Skin of body (tissue), 2 donors: ENCODE results near the gene NUDT10. TPM values are rescaled to one million over a fixed set of nuclear protein-coding genes. Genes with fewer than 3 reads are reported as not detected.
A peak's percentile ranks its signal among the peaks of the same experiment; 100 is the strongest.
"Not testable (repeated sequence)": the region's sequence is repeated elsewhere in the genome, so short reads cannot be mapped to it uniquely, and the experiment has no call there.

Experiments used
- DNase-seq: peaks from one replicate; lab custom pipeline; 2025; lab: John Stamatoyannopoulos, UW
- total RNA-seq: library from RNA; depleted of rRNA; stranded (reverse); fragments of >200 nt; gene quantifications from one replicate; pipeline ENCODE4 v1.2.3, GENCODE V29; 2014

The NUDT10 gene
- total RNA-seq, result 2.3 TPM

DNA sequence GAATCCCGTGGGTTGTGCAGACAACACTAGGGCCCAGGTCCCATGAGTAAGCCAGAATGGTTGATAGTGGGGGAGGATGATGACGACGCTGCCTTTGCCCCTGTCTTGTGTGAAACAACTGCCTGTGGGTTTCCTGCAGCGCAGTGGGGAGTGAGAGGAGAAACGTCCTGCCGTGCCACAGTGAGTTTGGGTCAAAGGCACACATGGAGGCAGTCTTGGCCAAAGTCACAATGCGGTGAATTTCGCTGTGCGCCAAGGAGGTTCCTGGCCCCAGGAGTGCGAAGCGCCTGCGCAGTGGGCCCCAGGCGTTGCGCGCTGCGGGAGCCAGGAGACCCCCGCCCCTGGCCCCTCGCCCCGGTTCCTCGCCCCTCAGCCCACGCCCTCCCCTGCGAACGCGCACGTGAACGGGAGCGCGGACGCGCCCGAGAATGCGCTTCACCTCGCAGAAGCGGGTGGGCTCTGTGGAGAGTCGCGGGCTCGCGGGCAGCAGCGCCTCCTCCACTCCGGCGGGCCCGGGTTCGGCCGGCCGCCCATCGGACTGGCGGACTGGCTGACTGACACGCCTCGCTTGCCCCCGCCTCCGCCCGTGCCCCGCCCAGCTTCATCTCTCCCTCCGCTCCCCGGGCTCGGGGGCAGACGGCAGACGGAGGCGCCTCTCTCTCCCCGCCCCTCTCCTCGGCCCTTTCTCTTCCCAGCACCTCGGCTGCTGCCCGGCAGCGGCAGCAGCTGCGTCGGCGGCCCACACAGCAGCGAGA lies at the start of gene NUDT10:
NUDT10 (plus strand) TSS at position 635 of the 755 bp plus-strand sequence. CDS start 144 bp downstream, outside the sequence.
- no peak for DNase-seq

DNA sequence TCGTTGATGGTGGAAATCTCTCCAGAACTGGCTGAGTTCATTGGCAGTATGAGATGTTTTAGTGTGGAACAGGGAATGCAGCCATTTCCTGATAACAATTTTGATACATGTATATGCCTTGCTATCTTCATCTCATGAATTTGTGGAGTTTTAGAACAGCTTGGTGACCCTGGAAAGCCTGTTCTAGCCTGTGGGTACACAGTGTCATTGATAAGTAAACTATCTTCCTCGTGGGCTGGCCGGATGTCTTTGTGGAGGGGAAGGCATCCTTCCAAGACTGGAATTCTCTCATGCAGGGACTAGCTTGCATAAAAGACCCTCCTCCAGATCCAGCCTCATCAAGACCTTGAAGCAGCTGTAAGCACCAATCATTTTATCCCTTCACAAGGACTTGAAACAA lies 40.2 kb upstream of the NUDT10 start:
- no peak for DNase-seq

DNA sequence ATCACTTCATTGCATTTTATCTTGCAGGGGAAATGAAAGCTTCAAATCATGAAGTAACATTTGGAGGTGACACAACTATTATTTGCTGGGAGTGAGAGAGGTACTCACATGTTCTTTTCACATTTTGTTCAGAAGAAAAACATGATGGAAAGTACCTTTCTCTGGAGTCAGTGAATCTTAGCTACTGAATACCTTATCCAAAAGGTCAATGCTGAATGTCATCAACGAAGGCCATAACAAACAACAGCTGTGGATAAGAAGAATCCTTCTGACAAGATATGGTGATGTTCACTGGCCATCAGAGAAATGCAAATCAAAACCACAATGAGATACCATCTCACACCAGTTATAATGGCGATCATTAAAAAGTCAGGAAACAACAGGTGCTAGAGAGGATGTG lies 36.5 kb upstream of the NUDT10 start:
- DNase-seq, result no peak

DNA sequence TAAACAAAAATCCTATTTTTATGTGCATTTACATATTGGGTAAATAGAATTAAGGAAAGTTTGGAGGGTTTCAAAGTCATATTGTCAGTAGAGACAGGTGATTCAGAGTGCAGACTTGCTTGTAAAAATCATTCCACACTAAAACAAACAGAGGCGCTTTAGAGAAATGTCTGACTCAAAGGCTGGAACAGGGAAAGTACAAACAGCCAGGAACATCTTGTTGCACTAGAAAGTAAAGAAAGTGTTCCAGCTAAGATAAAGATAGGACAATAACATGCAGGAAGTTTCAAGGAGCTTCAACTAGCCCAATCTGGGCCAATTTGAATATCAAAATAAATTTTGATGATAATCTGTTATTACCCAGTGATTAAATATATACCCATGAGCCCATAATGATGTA lies 16.4 kb upstream of the NUDT10 start:
- DNase-seq, result no peak

DNA sequence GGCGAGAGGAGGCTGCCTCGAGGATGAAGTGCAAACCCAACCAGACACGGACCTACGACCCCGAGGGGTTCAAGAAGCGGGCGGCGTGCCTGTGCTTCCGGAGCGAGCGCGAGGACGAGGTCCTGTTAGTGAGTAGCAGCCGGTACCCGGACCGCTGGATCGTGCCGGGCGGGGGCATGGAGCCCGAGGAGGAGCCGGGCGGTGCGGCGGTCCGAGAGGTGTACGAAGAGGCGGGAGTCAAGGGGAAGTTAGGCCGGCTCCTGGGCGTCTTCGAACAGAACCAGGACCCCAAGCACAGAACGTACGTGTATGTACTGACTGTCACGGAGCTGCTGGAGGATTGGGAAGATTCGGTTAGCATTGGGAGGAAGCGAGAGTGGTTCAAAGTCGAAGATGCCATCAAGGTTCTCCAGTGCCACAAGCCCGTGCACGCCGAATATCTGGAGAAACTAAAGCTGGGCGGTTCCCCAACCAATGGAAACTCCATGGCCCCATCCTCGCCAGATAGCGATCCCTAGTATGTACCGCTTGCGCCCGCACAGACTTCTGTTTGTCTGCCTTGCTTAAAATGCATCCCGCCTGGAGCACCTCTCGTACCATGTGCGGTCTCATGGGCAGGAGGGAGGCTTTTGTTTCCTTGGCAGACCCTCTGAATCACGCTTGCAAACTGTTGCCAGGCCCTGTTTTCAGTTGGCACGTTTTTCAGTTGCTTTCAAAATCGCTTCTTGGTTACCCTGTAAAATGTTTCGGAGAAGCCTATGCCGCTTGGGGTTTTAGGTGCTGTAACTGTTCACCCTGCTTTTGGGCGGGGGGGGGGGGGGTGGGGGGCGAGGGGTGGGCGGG lies 542 bp downstream of the NUDT10 start:
- not testable (repeated sequence) for DNase-seq

DNA sequence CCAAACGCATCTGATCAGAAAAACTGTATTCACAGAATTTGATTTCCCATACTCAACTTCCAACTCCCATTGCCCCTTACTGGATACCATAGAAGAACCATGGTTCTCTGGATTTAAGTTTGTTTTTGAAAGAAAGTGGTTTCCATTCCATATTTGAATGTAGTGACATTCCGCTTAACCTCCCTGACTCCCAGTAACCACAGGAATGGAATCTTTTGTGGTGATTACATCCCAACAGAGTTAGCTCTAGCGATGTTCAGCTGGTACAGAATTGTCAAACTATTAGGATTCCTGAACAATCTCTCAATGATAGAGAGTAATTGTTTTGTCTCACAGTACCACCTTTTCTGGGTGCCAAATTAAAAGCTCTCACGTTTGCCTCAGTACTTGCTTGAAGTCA lies 1.7 kb downstream of the NUDT10 start:
- DNase-seq, result no peak

DNA sequence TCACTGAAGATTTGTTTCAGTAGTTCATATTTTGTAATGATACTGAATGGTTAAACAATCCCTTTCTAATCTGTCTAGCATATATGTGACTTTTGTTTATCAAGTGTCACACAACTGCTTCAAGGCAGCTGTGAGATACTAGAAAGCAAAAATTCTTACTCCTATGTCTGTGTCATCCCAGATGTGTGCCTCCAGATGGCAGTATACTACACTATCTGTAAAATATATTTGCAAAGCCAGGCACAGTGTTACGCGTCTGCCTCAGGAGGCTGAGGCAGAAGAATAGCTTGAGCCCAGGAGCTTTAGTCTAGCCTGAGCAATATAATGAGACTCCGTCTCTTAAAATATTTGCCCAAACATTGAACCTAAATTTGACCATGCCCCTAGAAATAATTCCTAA lies 4.0 kb downstream of the NUDT10 start:
- peak; percentile 21 for DNase-seq

DNA sequence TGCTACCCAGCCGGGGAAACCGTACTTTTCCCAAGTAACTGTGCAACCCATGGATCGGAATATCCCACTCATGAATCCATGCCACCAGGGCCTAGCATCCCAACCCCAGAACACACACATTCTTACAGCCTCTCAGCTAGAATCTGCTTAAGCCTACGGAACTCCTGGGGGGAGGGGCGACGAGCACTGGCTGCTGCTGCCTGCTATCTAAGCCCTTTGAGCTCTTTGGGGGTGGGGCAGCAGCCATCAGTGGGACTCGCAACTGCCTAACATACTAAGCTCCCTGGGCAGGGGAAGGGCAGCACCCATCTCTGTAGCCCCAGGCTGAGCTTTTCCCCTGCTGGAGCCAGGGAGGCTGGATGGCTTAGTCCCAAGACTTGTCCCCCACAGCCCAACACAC lies 28.6 kb downstream of the NUDT10 start:
- no peak for DNase-seq

DNA sequence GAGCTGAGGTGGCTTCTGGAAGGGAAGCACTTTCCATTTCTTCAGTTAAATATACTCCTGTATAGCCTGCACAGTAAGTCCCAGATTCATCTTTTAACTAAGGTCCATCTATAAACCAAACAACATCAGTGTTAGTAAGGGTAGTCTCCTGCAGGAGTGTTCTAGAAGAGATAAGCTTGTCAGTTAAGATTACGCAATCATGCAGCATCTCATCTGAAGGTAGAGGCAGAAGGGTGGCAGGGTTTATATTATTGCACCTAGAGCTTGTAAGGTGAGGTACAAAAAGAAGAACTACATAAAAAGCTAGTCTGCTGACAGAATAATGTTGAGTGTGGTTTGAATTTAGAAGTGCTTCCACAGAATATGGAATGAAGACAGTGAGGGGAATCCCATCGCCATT lies 44.0 kb downstream of the NUDT10 start:
- DNase-seq, result no peak

Other genes with a start within 250 kb of the NUDT10 start
- gene NUDT11, start 163.8 kb downstream of the NUDT10 start, total RNA-seq, result 7.3 TPM